ENCODE results near the gene MMP24. TPM values are rescaled to one million over a fixed set of nuclear protein-coding genes. Genes with fewer than 3 reads are reported as not detected.

Gene MMP24
- total and polyA plus RNA-seq, 4 donors: 15.3 to 51.0 (median 35.4) TPM

- WGBS (ENCODE audit: insufficient coverage): 100% methylated on average over 2 of the region's 12 CpGs
- Histone ChIP-seq H3K9me3 (ENCODE audit: control insufficient read depth, insufficient read depth, low read length) (no peaks in the 10 kb centered on the region), H3K4me3 (ENCODE audit: low read depth, low read length) (no peak overlapping the region), H3K27me3 (ENCODE audit: control insufficient read depth, insufficient read depth, low read length) (no peaks in the 10 kb centered on the region), H3K36me3 (ENCODE audit: control insufficient read depth, insufficient read depth, low read length) (no peaks in the 10 kb centered on the region), H3K4me1 (ENCODE audit: control insufficient read depth, insufficient read depth, low read length) (no peaks in the 10 kb centered on the region), H3K27ac (ENCODE audit: low read depth, low read length) (no peak overlapping the region)
- no peak for DNase-seq (ENCODE audit: low read depth in 4 of 6, low spot score in 6 of 6)
Observed at GRCh38 chr20:35215066-35215956, 11.2 kb upstream of the MMP24 start.

- DNase-seq (ENCODE audit: low read depth in 4 of 6, low spot score in 6 of 6): no peak
- H3K27me3 ChIP-seq (ENCODE audit: control insufficient read depth, insufficient read depth, low read length): no peaks in the 10 kb centered on the region
- 80% methylated on average over 1 of the region's 5 CpGs for WGBS (ENCODE audit: insufficient coverage)
- no peaks in the 10 kb centered on the region for H3K9me3 ChIP-seq (ENCODE audit: control insufficient read depth, insufficient read depth, low read length)
- H3K27ac ChIP-seq (ENCODE audit: low read depth, low read length): no peak overlapping the region
- H3K36me3 ChIP-seq (ENCODE audit: control insufficient read depth, insufficient read depth, low read length): no peaks in the 10 kb centered on the region
- H3K4me3 ChIP-seq (ENCODE audit: low read depth, low read length): no peak overlapping the region
- H3K4me1 ChIP-seq (ENCODE audit: control insufficient read depth, insufficient read depth, low read length): no peaks in the 10 kb centered on the region
Observed at GRCh38 chr20:35216541-35216940, 9.9 kb upstream of the MMP24 start.

GRCh38 chr20:35223941-35224340 is 2.5 kb upstream of the MMP24 start:
- peaks cover 4% of the 10 kb centered on the region for H3K27me3 ChIP-seq (ENCODE audit: control insufficient read depth, insufficient read depth, low read length)
- no peak for DNase-seq (ENCODE audit: low read depth in 4 of 6, low spot score in 6 of 6)
- WGBS (ENCODE audit: insufficient coverage): 94% methylated on average over 5 of the region's 5 CpGs
- no peak overlapping the region for H3K4me3 ChIP-seq (ENCODE audit: low read depth, low read length)
- peaks cover 14% of the 10 kb centered on the region for H3K4me1 ChIP-seq (ENCODE audit: control insufficient read depth, insufficient read depth, low read length)
- no peak overlapping the region for H3K27ac ChIP-seq (ENCODE audit: low read depth, low read length)
- no peaks in the 10 kb centered on the region for H3K9me3 ChIP-seq (ENCODE audit: control insufficient read depth, insufficient read depth, low read length)
- no peaks in the 10 kb centered on the region for H3K36me3 ChIP-seq (ENCODE audit: control insufficient read depth, insufficient read depth, low read length)

DNA sequence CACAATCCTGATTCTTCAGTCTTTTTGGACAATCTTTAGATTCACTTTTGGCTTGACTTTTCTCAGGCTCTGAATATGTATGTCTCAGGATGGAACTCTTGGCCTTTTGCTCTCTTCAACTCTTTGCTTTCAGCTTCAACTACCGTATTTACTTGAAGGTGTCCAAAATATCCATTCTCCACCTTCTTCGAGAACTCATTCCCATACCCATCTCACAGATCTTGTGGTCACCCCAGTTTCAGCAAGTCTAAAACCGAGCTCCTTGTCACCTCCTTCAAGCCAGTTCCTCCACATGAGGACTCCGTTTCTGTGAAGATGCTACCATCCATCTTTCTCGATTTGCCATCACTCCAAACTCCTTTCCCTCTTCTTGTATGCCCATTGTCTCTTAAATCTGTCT is 2.0 kb upstream of the MMP24 start:
- Histone ChIP-seq H3K27ac (ENCODE audit: low read depth, low read length) (no peak overlapping the region), H3K4me1 (ENCODE audit: control insufficient read depth, insufficient read depth, low read length) (peaks cover 14% of the 10 kb centered on the region), H3K4me3 (ENCODE audit: low read depth, low read length) (no peak overlapping the region), H3K9me3 (ENCODE audit: control insufficient read depth, insufficient read depth, low read length) (no peaks in the 10 kb centered on the region), H3K36me3 (ENCODE audit: control insufficient read depth, insufficient read depth, low read length) (no peaks in the 10 kb centered on the region), H3K27me3 (ENCODE audit: control insufficient read depth, insufficient read depth, low read length) (peaks cover 4% of the 10 kb centered on the region)
- no peak for DNase-seq (ENCODE audit: low read depth in 4 of 6, low spot score in 6 of 6)
- WGBS (ENCODE audit: insufficient coverage): 90% methylated on average over 5 of the region's 5 CpGs

DNA sequence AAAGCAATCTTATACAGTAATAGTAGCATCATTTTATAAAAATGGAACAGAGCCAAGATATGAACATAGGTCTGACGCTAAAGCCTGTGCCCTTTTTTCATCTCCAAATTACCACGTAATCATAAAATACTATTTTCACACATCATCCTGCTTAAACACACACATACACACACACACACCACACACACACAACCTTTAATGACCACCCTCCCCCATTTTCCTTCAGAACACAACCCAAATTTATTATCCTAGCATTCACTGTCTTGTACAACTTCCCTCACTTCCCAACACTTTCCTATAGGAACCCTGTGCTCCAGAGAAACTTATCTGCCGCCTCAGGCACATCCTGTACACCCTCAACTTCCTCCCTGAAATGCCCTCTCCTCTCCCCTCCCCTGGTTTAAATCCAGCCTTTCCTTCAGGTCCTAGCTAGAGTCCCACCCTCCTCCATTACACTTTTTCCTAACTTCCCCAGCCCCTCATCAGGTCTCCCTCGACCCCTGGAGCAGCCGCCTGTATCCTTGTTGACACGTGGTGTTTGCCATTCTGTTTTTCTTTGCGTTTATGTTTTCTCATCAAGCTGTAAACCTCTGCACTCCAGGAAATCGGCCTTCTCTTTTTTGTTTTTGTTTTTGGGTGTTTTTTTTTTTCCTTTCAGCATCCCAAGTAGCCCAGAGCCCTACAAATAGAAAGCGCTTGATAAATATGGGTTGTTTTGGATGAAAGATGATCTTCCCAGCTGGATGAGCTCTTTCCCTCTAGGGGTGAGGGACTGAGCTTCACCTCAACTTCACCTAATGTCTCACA is 968 bp upstream of the MMP24 start:
- Histone ChIP-seq H3K9me3 (ENCODE audit: control insufficient read depth, insufficient read depth, low read length) (no peaks in the 10 kb centered on the region), H3K36me3 (ENCODE audit: control insufficient read depth, insufficient read depth, low read length) (no peaks in the 10 kb centered on the region), H3K4me3 (ENCODE audit: low read depth, low read length) (no peak overlapping the region), H3K27ac (ENCODE audit: low read depth, low read length) (no peak overlapping the region), H3K4me1 (ENCODE audit: control insufficient read depth, insufficient read depth, low read length) (peaks cover 14% of the 10 kb centered on the region), H3K27me3 (ENCODE audit: control insufficient read depth, insufficient read depth, low read length) (peaks cover 4% of the 10 kb centered on the region)
- DNase-seq (ENCODE audit: low read depth in 4 of 6, low spot score in 6 of 6): peak in 1 of 6 donors; percentile 10
- WGBS (ENCODE audit: insufficient coverage): 44% methylated on average over 4 of the region's 9 CpGs

DNA sequence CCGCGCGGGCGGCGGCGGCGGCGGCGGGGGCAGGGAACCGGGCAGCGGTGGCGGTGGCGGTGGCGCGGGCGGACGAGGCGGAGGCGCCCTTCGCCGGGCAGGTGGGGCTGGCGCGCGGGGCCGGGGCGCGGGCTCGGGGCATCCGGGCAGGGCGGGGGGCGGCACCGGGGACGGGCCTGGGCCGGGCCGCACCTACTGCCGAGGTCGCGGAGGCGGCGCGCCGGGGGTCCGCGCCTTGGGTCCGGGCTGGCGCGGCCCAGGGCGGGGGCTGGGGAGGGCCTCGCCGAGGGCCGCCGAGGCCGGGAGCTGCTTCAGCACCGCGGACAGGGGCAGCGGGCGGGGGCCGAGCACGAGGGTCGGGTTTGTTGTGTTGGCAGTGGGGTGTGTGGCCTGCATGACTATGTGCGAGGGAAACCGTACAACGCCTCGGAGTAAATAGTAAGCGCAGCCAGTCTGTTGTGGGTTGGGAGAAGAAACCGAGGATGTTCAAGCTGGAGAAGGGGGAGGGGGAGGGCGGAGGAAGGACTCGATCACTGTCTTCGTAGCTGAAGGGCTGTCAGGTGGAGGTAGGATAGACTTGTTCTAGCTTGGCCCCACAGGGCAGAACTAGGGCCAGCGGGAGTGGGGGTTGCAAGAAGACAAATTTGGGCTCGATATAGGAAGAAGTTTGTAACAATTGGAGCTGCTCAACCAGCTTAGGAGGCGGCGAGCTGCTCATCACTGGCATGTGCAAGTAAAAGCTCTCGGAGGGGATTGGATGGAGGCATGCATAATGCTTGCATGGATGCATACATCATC is 593 bp downstream of the MMP24 start:
- Histone ChIP-seq H3K27me3 (ENCODE audit: control insufficient read depth, insufficient read depth, low read length) (peaks cover 4% of the 10 kb centered on the region), H3K36me3 (ENCODE audit: control insufficient read depth, insufficient read depth, low read length) (no peaks in the 10 kb centered on the region), H3K4me3 (ENCODE audit: low read depth, low read length) (peak overlapping the region; percentile 35), H3K9me3 (ENCODE audit: control insufficient read depth, insufficient read depth, low read length) (no peaks in the 10 kb centered on the region), H3K4me1 (ENCODE audit: control insufficient read depth, insufficient read depth, low read length) (peaks cover 14% of the 10 kb centered on the region), H3K27ac (ENCODE audit: low read depth, low read length) (no peak overlapping the region)
- DNase-seq (ENCODE audit: low read depth in 4 of 6, low spot score in 6 of 6): peak in 5 of 6 donors; percentile 26 to 90 (median 44)
- 0% methylated on average over 71 of the region's 74 CpGs for WGBS (ENCODE audit: insufficient coverage)

DNA sequence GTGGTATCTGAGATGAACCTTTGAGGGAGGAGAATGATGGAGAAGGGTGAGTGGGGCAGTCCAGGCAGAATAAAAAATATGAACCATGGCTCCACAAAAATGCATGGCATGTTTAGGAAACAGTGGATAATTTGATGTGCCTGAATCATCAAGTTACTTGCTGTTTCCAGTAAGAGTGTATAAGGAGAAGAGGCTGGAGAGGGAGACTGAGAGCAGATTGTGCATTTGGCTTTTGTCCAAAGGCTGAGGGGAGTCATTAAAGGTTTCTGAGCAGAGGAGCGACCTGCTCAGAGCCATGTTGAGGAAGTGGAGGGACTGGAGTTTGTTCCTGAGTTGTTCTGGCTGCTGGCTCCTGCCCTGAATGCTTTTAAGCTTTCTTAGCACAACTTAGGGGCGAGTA is 6.1 kb downstream of the MMP24 start:
- Histone ChIP-seq H3K27ac (ENCODE audit: low read depth, low read length) (no peak overlapping the region), H3K27me3 (ENCODE audit: control insufficient read depth, insufficient read depth, low read length) (no peaks in the 10 kb centered on the region), H3K4me1 (ENCODE audit: control insufficient read depth, insufficient read depth, low read length) (no peaks in the 10 kb centered on the region), H3K4me3 (ENCODE audit: low read depth, low read length) (no peak overlapping the region), H3K9me3 (ENCODE audit: control insufficient read depth, insufficient read depth, low read length) (no peaks in the 10 kb centered on the region), H3K36me3 (ENCODE audit: control insufficient read depth, insufficient read depth, low read length) (peaks cover 4% of the 10 kb centered on the region)
- DNase-seq (ENCODE audit: low read depth in 4 of 6, low spot score in 6 of 6): peak in 2 of 6 donors; percentile 6 to 17
- WGBS (ENCODE audit: insufficient coverage): 67% methylated on average over 1 of the region's 2 CpGs

DNA sequence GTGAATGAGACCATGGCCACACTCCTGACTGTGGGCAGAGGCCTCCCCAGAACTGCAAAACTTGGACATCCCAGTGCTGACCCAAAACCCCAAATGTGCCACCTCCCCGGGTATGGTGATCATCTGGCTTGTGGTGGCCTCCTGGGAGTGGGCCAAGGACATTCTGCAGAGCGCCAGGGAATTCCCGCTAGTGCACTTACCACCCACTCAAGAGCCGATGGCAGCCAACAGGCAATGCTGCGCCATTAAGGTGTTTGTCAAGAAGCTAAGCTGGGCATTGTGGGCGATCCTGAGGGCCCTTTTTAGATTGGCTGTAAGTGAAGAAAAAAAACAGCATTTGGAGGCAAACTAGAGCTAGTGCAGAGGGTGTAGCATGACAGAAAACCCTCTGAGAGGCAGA is 9.4 kb downstream of the MMP24 start:
- Histone ChIP-seq H3K27ac (ENCODE audit: low read depth, low read length) (no peak overlapping the region), H3K9me3 (ENCODE audit: control insufficient read depth, insufficient read depth, low read length) (no peaks in the 10 kb centered on the region), H3K36me3 (ENCODE audit: control insufficient read depth, insufficient read depth, low read length) (peaks cover 8% of the 10 kb centered on the region), H3K4me1 (ENCODE audit: control insufficient read depth, insufficient read depth, low read length) (no peaks in the 10 kb centered on the region), H3K4me3 (ENCODE audit: low read depth, low read length) (no peak overlapping the region), H3K27me3 (ENCODE audit: control insufficient read depth, insufficient read depth, low read length) (no peaks in the 10 kb centered on the region)
- no peak for DNase-seq (ENCODE audit: low read depth in 4 of 6, low spot score in 6 of 6)
- WGBS (ENCODE audit: insufficient coverage): 93% methylated on average over 3 of the region's 6 CpGs

GRCh38 chr20:35237486-35237885 is 11.0 kb downstream of the MMP24 start:
- no peak overlapping the region for H3K4me3 ChIP-seq (ENCODE audit: low read depth, low read length)

More at GRCh38 chr20:35237486-35237885, 11.0 kb downstream of the MMP24 start:
- Histone ChIP-seq H3K4me1 (ENCODE audit: control insufficient read depth, insufficient read depth, low read length) (no peaks in the 10 kb centered on the region), H3K27me3 (ENCODE audit: control insufficient read depth, insufficient read depth, low read length) (no peaks in the 10 kb centered on the region), H3K27ac (ENCODE audit: low read depth, low read length) (no peak overlapping the region), H3K36me3 (ENCODE audit: control insufficient read depth, insufficient read depth, low read length) (peaks cover 8% of the 10 kb centered on the region), H3K9me3 (ENCODE audit: control insufficient read depth, insufficient read depth, low read length) (no peaks in the 10 kb centered on the region)
- DNase-seq (ENCODE audit: low read depth in 4 of 6, low spot score in 6 of 6): no peak
